ENCODE results near the gene PRR33.
"Not testable (repeated sequence)": the region's sequence is repeated elsewhere in the genome, so short reads cannot be mapped to it uniquely, and the experiment has no call there.

Gene PRR33

DNA sequence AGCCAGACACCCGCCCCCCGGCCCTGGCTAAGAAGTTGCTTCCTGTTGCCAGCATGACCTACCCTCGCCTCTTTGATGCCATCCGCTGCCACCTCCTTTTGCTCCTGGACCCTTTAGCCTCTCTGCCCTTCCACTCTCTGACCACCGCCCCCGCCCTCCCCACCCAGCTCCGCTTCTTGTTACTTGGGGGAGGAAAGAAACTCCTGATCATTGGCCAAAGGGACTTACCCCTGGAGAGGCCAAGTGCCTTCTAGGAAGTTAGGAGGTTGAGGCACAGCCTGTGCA is at the start of gene PRR33:
TSS of gene PRR33 (minus strand) at position 65 of the 285 bp plus-strand sequence. CDS start 1,311 bp downstream, outside the sequence.
- DNase-seq: no peak

DNA sequence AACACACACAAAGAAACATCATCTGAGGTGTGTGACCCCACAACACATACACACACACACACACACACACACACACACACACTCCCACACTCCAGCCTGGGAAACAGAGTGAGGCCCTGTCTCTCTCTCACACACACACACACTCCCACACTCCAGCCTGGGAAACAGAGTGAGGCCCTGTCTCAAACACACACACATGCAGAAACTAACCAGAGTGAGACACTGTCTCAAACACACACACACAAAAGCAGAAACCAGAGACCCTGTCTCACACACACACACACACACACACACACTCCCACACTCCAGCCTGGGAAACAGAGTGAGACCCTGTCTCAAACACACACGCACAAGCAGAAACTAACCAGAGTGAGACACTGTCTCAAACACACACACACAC is 48.1 kb upstream of the PRR33 start:
- DNase-seq: not testable (repeated sequence)

DNA sequence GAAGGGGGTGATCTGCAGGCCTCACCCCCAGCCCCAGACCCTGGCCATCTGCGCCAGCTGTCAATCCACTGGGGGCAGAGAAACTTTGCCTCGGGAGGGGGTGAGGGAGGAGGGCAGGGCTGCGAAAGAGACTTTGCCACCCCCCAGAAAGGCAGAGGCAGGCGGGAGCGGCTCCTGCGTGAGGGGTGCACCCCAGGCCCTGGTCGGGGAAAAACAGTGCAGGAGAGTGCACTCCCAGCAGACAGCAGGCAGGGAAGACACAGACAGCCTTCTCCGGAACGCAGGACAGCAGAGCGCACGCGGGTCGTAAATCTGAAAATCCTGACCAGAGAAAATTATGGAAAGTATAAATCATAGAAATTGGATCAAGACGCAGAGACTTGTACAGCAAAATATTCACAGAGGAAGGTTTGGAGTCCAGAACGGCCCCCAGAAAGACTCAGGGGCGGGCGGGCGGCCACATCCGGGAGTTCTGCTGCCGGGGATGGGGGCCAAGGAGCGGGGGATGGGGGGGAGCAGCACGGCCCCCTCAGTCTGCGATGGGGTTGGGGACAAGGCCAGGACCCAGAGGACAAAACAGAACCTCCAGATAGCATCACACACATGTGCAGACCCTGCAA is 47.4 kb upstream of the PRR33 start:
- DNase-seq: no peak

DNA sequence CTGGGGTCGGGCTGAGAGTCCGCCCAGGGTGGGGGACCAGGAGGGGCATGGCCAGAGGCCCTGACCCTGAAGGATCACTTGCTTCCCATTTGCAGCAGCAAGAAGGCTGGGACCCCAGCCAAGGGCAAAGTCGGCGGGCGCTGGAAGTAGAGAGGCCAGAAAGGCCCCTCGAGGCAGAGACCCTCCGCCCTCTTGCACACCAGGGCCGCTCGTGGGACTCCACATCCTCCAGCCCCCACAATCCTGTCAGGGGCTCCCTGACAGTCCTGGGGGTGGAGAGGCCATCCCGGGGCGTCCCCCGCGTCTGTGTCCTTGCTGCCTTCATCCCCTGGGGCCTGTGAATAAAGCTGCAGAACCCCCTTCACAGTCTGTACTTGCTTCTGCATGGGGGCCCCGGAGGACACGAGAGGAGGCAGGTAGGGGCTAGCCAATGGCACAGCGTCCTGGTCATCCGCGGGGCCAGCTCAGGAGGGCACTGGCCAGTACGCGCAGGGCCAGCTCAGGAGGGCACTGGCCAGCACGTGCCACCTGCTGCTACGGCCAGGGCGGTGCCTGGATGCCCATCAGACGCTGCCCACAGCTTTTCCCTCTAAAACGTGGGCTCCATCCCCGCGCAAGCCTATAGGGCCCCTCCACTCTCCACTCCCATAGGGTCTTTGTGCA is 46.8 kb upstream of the PRR33 start:
- DNase-seq: no peak

DNA sequence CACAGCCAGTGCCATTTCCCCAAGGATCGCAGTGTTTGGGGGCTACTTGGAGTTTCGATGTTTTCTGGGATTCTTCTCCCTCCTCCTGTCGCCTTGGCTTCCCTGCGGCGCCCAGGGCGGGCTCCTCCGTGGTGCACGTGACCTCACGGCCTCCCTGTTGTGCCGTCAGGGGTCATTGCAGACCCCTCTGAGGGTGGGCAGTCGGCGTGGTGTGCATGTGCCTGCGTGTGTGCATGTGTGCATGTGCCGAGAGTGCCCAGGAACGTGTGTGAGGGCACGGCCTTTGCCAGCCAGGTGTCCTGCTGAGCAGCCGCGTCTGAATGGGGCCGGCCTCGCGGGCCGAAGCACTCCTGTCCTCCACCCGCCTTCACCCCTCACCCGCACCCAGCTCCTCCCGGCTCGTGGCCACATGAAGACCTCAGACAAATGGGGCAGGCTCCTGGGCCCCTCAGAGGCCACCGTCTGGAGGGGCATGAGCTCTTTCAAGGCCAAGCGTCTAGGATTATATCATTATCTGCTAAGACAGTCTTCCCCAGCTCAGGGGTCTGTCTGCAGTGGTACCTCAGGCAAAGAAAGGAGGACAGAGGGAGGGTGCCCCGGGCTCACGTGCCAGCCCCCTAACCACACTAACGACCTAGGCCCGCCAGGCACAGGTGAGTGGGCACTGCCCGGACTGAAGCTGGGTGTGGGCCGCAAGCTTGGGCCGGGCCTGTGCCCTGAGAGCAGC is 46.1 kb upstream of the PRR33 start:
- DNase-seq: no peak

DNA sequence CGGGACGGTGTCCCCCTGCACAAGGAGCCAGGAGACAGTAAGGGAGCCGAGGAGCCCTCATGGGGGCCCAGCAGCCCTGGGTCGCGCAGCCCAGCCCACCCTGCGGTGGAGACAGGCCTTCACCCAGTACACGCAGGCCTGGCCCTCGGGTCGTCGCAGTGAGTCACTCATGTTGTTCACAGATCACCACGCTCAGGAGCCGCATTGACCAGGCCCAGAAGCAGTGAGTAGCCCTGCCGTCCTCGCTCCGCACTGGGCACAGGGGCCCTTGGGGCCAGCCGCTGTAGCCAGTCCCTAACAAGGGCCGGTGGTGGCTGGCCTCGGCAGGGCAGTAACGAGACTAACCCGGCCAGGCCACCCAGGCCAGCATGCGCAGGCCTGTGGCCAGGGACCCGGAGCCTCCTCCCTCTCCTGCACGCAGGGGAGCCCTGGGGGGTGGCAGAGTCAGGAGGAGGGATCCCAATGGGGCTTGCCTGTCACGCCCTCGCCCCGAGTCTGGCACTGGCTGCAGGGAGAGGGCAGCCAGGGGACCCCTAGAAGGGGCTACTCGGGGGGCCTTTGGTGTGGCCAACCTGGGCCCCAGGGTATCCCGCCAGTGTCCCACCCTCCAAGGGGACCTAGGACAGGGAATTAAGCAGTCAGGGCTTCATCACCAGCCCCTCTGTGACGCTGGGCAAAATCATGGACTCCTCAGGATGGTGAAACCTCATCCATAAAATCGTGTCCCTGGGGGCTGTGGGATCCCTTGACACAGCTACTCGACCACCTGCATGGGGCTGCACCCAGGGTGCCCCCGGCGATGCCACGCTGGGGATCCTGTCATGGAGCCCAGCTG is 45.3 kb upstream of the PRR33 start:
- DNase-seq: no peak

GRCh38 chr11:1936072-1936780 is 44.5 kb upstream of the PRR33 start:
- no peak for DNase-seq

DNA sequence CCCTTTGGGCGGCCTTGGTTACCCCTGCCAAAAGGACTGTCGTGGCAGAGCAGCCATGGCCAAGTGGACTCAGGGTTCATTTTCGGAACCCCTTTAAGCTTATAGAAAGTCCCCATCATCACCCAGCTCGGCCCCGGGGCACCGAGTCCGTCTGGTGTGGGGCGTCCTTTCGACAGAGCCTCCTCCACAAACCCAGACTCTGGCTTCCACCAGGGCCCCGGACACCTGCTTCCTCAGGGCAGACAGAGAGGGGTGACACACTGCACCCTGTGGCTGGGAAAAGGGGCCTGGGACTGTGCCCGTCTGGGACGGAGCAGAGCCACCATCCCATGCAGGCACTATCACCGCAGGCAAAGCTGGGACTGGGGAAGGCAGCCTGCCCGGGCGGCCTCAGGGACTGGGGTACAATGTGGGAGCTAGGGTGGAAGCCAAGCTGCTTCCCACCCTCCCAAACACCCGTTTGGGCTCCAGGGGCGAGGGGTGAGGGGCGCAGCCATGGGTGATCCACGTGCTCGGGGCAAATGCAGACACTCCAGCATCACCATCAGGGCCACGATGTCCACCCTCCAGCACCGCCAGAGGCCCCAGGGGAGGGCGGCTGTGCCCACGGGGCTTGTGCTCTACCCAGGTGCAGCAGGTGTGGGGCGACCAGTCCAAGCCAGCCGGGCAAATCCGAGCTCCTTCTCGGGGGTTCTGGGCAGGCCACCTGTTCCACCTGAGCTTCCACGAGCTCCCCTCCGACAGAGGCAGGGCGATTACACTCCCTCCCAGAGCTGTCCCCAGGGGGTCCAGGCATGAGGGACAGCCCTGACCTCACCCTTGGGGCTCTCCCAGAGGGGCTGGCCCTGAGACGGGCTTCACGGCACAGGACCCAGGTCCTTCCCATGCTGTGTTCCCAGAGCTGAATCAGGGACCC is 43.7 kb upstream of the PRR33 start:
- no peak for DNase-seq

DNA sequence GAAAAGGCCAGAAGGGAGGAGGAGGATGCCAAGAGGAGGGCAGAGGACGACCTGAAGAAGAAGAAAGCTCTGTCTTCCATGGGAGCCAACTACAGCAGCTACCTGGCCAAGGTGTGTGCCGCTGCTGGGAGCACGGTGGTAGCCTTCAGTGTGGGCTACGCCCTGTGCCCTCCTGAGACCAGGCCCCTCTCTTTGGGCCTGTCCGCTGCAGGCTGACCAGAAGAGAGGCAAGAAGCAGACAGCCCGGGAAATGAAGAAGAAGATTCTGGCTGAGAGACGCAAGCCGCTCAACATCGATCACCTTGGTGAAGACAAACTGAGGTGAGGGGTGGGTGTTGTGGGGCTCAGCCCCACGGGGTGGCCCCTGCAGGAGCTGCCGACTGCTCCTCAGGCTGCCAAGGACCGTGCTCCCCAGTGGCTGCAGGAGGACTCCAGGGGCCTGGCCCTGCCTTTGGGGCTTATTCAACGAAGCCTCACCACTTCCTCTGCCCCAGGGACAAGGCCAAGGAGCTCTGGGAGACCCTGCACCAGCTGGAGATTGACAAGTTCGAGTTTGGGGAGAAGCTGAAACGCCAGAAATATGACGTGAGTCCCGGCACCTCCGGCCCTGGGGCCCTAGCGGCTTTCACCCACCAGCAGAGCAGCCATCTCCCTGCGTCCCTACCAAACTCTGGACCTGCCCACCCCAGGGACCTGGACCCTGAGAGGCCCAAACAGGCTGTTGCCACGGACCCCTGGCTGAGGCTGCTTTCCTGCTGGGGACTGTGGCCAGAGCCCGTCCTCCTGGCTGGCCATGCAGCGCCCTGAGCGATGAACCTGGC is 42.9 kb upstream of the PRR33 start:
- no peak for DNase-seq

DNA sequence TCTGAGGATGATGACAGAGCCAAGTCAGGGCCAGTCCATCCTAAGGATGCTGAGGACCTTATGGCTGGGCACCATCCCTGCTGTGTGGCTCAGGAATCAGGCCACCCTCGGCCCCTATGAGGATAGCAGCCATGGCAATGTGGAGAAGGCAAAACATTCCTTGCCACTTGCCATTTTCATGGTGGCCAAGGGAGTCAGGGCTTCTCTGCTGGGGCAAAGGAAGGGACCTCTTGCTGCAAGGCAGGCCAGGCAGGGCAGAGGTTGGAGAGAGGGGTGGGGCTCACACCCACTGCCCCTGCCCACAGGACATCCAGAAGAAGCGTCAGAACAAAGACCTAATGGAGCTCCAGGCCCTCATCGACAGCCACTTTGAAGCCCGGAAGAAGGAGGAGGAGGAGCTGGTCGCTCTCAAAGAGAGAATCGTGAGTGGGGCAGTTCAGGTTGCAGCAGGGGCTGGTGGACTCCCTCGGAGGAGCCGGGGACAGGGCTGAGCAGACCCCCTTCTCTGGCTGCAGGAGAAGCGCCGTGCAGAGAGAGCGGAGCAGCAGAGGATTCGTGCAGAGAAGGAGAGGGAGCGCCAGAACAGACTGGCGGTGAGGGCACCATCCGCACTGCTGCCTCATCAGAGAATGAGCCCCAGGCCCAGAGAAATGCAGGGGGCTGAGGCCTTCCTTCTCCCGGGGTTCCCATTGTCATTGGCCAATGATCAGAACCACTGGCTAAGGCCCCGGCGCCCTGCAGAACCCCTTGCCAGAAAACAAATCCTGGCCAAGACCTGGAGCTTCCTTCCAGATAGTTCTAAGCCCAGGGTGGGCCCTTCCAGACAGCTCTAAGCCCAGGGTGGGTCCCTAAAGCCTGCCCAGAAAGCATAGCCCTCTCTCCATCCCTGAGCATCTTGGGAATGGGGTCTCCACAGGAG is 42.0 kb upstream of the PRR33 start:
- DNase-seq: no peak

DNA sequence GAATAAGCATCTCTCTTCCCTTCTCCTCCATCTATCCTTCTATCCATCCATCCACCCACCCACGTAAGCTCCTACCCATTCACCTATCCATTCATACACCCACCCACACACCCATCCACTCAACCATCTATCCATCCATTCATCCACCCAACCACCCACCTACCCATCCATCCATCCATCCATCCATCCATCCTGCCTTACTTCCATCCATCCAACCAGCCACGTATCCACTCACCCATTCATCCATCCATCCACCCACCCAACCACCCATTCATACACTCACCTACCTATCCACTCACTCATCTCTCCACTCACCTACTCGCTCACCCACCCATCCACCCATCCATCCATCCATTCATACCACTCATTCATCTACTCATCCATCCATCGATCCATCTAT is 41.0 kb upstream of the PRR33 start:
- no peak for DNase-seq

GRCh38 chr11:1932105-1932480 is 40.4 kb upstream of the PRR33 start:
- no peak for DNase-seq

DNA sequence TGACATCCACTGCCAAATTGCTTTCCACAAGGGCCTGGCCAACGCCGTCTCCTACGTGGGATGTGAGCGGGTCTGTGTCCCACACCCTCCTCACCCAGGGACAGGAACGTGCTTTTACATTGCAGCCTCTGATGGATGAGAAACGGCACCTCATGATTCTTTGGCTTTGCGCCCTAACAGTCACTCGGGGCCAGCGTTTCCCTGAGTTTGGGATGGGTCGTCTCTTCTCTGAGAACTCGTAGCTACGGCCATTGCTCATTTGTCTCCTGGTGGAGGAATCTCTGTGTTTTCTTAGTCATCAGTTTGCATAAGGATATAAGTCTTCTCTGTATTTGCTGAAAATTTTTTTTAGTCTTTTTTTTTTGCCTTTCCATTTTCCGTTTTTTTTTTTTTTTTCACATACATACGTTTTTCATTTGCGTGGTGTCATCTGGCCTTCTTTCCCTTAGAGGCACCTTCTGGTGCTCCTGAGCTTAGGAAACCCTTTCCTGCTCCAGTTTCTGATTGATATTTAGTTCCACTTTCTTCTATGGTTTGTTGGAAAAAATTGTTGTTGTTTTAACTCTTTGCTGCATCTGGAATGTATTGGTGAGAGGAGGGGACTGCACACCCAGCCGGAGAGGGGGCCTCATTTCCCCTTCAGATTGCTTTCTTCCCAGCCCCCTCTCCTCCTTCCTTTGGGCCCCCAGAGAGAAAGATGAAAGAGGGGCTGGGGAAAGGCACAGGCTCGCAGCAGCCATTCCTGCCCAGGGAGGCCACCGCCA is 39.8 kb upstream of the PRR33 start:
- DNase-seq: no peak

GRCh38 chr11:1930462-1930830 is 38.8 kb upstream of the PRR33 start:
- DNase-seq: no peak

DNA sequence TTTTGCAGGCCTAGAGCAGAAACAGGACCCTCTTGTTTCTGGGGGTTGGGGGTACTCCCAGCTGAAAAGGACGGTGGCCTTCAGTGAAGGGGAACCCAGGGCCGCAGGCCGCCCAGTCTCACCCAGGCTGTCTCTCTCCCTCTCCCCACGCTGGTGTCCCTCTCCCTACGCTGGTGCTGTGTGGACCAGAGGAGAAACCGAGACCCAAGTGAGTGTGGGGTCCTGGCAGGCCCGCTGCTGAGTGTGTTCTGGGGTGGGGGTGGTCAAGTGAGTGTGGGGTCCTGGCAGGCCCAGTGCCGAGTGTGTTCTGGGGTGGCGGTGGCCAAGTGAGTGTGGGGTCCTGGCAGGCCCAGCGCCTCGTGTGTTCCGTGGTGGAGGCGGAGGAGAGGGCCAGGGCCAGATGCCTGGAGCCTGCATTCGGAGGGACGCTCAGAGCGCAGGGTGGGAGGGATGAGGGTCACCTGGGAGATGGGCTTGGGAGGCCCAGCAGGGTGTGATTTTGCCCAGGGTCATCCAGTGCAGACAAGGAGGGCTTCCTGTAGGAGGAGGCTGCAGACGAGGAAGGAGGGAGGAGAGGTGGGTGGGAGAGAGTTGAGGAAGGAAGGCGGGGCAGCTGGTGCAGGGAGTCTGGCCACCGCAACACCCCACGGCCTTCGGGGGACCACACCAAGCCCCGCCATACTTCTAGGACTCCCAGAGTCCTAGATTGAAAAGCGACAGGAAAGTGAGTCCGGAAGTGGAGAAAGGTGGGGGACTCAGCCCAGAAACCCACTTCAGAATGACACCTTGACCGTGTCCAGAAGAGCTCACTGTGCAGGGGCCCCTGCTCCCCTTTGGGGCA is 38.1 kb upstream of the PRR33 start:
- no peak for DNase-seq

DNA sequence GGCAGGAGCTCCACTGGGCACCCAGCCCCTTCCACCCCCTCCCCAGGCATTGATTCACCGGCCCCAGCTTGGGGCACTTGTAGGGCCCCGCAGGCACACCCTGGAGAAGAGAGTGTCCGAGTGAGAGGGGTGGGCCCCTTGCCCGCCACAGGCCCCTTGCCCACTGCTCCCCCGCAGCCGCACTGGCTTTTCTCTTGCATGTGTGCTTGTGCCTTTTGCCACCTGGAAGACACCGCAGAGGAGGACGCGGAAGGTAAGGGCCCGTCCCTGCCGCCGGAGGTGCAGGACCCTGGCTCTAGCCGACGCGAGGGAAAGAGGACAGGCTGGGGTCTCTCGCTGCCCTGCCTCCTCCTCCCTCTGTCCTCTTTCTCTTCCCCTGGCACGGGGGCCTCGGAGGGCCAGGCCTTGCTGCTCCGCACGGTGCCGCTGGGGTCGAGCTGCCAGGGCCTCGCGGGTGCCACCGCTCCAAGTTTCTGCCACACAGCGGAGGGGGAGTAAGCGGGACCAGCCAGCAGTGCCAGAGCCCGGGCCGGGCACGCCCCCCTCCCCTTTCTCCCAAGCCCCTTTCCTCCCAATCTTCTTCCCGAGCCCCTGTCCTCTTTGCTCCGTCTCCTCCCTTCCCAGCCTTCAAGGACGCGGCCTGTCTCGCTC is 37.3 kb upstream of the PRR33 start:
- DNase-seq: no peak

GRCh38 chr11:1928470-1928890 is 36.8 kb upstream of the PRR33 start:
- DNase-seq: no peak
